Dedifferentiated amniotic fluid mesenchymal stem cell (primary cell): ENCODE data around the gene TBXAS1.
A peak's percentile ranks its signal among the peaks of the same experiment; 100 is the strongest.
"Not testable (repeated sequence)": the region's sequence is repeated elsewhere in the genome, so short reads cannot be mapped to it uniquely, and the experiment has no call there.

Experiments used
- DNase-seq: peaks from one replicate; pipeline ENCODE4 v3.0.0-alpha.2; 2016; ENCODE audit errors: extremely low spot score

The TBXAS1 gene

GRCh38 chr7:139825666-139826290 is 3.3 kb upstream of the TBXAS1 start:
- DNase-seq = peak; percentile 33

GRCh38 chr7:139827042-139827441 is 2.0 kb upstream of the TBXAS1 start:
- no peak for DNase-seq

- DNase-seq = no peak
Observed at GRCh38 chr7:139828446-139828845, 618 bp upstream of the TBXAS1 start.

GRCh38 chr7:139829775-139830117 is 682 bp downstream of the TBXAS1 start:
- DNase-seq = no peak

- no peak for DNase-seq
Observed at GRCh38 chr7:139830292-139830691, 1.2 kb downstream of the TBXAS1 start.

GRCh38 chr7:139830782-139831501 is 1.9 kb downstream of the TBXAS1 start:
- DNase-seq = no peak

- DNase-seq = not testable (repeated sequence)
Observed at GRCh38 chr7:139835848-139836247, 6.8 kb downstream of the TBXAS1 start.

- DNase-seq = not testable (repeated sequence)
Observed at GRCh38 chr7:139837291-139837690, 8.2 kb downstream of the TBXAS1 start.

GRCh38 chr7:139838276-139838675 is 9.2 kb downstream of the TBXAS1 start:
- DNase-seq = no peak

GRCh38 chr7:139838876-139839275 is 9.8 kb downstream of the TBXAS1 start:
- no peak for DNase-seq

- no peak for DNase-seq
Observed at GRCh38 chr7:139840776-139841175, 11.7 kb downstream of the TBXAS1 start.

GRCh38 chr7:139842401-139843210 is 13.5 kb downstream of the TBXAS1 start:
- no peak for DNase-seq

GRCh38 chr7:139843211-139843537 is 14.1 kb downstream of the TBXAS1 start:
- DNase-seq = not testable (repeated sequence)

- DNase-seq = no peak
Observed at GRCh38 chr7:139844779-139845442, 15.8 kb downstream of the TBXAS1 start.

- no peak for DNase-seq
Observed at GRCh38 chr7:139845443-139845805, 16.4 kb downstream of the TBXAS1 start.

GRCh38 chr7:139846297-139846696 is 17.2 kb downstream of the TBXAS1 start:
- no peak for DNase-seq

GRCh38 chr7:139848274-139848673 is 19.2 kb downstream of the TBXAS1 start:
- DNase-seq = no peak

GRCh38 chr7:139850906-139851305 is 21.8 kb downstream of the TBXAS1 start:
- DNase-seq = no peak

GRCh38 chr7:139851770-139852481 is 22.9 kb downstream of the TBXAS1 start:
- no peak for DNase-seq

GRCh38 chr7:139852482-139852845 is 23.4 kb downstream of the TBXAS1 start:
- DNase-seq = no peak

- DNase-seq = no peak
Observed at GRCh38 chr7:139853506-139854123, 24.6 kb downstream of the TBXAS1 start.
